Uterus (tissue), 4 donors: Measurements from ENCODE around the gene ALOXE3. TPM values are rescaled to one million over a fixed set of nuclear protein-coding genes. Genes with fewer than 3 reads are reported as not detected.

Experiments used
- DNase-seq, 2 donors: peaks; one replicate each; pipeline ENCODE4 v3.0.0-alpha.2; 2019 to 2020
- H3K27ac ChIP-seq, 2 donors: fragments of 200-600 bp; sonication (generic); 1 replicate in 1 of 2; 2 replicates in 1 of 2; pipeline ENCODE4 v1.5.1; 2016 to 2018
- H3K27me3 ChIP-seq, 2 donors: fragments of 200-600 bp; sonication (generic); one replicate each; pipeline ENCODE4 v1.5.1; 2018 to 2019; ENCODE audit warnings: control low read depth in 1 of 2
- H3K36me3 ChIP-seq, 2 donors: fragments of 200-600 bp; sonication (generic); one replicate each; pipeline ENCODE4 v1.5.1; 2019; ENCODE audit warnings: control low read depth in 1 of 2
- H3K4me1 ChIP-seq, 2 donors: fragments of 200-600 bp; sonication (generic); one replicate each; pipeline ENCODE4 v1.5.1; 2018 to 2019; ENCODE audit warnings: control low read depth in 1 of 2
- H3K4me3 ChIP-seq, 2 donors: fragments of 200-600 bp; sonication (generic); 1 replicate in 1 of 2; 2 replicates in 1 of 2; pipeline ENCODE4 v1.5.1; 2018 to 2019; ENCODE audit warnings: mild to moderate bottlenecking in 1 of 2
- H3K9me3 ChIP-seq, 2 donors: fragments of 200-600 bp; sonication (generic); one replicate each; pipeline ENCODE4 v1.5.1; 2019; ENCODE audit warnings: control low read depth in 1 of 2
- POLR2A ChIP-seq, 2 donors: fragments of 450-650 bp; IDR thresholded peaks; one replicate each; pipeline ENCODE4 v1.6.1; 2016; ENCODE audit warnings: antibody characterized with exemption in 2 of 2, mild to moderate bottlenecking in 1 of 2, moderate library complexity in 1 of 2
- intact Hi-C: fragments of 100-400 bp; cut with DNase I; formaldehyde crosslinking; loops from one replicate; pipeline ENCODE4 v1.15.1; 2023; ENCODE audit warnings: low total_unique reads
- total RNA-seq, 4 donors: library from RNA; depleted of rRNA in 3 of 4; stranded (reverse); fragments of >200 nt in 3 of 4; gene quantifications; one replicate each; pipeline versions ENCODE4 v1.1.0 to v1.2.4, GENCODE V29; 2014 to 2023
- TF ChIP-seq, protein P1 (sequence below), 4 experiments: fragments of 200-600 bp in 2 of 4; fragments of 450-650 bp in 2 of 4; sonication (generic) in 2 of 4; IDR thresholded peaks; one replicate each; pipeline ENCODE4 v1.5.1; 2016 to 2019; ENCODE audit warnings: antibody characterized with exemption in 4 of 4, mild to moderate bottlenecking in 2 of 4, moderate library complexity in 1 of 4
- donor health status: DM: yes; HTN: yes; CAD: no.

ALOXE3 gene
- total RNA-seq, 4 donors from 2014 or later, result 0.26 TPM; not detected in 3

DNA sequence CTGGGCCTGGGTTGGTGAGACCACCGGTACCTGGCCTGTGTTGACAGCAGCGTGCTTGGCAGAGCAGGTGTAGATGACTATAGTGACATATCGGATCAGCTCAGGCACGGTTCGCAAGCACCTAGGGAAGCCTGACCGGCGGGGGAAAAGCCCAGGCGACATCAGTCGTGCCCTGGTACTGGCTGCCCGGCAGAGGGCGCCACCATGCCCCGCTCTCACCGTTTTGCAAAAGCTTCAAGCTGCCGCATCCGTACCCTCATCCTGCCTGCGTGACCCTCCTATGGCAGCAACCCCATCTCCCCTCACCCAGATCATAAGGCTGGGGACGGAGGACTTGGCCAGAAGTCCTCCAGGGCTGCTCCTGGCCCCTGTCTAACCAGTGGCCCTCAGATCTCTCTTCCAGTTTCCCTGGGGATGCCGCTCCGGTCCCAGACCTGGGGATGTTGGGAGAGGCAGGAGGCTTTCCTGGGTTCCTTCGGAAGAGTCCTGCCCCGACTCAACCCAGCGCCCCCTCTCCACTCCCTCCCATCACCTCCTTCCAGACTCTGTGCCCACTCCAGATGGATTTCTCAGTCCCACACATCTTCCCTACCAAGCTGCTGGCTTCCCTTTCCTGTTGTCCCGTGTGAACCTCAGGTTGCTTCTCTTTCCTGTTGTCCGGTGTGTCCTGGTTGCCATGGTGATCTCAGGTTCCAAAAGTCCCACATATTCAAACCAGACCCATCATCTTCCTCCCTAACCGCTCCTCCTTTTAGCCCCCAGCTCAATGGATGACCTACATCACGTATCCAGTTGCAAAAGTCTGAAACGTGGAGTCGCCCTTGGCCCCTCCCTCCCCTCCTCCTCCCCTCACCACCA lies 44.5 kb downstream of the ALOXE3 start:
- H3K27me3 ChIP-seq, result peaks cover 19 to 36% of the 10 kb centered on the region in 2 donors
- no peaks in the 10 kb centered on the region for H3K36me3 ChIP-seq
- no peak overlapping the region for H3K4me3 ChIP-seq
- H3K27ac ChIP-seq, result no peak overlapping the region
- no peaks in the 10 kb centered on the region for H3K9me3 ChIP-seq
- TF ChIP-seq, protein P1, sequence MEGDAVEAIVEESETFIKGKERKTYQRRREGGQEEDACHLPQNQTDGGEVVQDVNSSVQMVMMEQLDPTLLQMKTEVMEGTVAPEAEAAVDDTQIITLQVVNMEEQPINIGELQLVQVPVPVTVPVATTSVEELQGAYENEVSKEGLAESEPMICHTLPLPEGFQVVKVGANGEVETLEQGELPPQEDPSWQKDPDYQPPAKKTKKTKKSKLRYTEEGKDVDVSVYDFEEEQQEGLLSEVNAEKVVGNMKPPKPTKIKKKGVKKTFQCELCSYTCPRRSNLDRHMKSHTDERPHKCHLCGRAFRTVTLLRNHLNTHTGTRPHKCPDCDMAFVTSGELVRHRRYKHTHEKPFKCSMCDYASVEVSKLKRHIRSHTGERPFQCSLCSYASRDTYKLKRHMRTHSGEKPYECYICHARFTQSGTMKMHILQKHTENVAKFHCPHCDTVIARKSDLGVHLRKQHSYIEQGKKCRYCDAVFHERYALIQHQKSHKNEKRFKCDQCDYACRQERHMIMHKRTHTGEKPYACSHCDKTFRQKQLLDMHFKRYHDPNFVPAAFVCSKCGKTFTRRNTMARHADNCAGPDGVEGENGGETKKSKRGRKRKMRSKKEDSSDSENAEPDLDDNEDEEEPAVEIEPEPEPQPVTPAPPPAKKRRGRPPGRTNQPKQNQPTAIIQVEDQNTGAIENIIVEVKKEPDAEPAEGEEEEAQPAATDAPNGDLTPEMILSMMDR (IDR thresholded peaks at IDR 0.05), result peak; percentile 42 to 73 (median 60)
- TF ChIP-seq POLR2A (IDR thresholded peaks at IDR 0.05), result no peak
- DNase-seq, result peak in 1 of 2 donors; percentile 52
- H3K4me1 ChIP-seq, result no peaks in the 10 kb centered on the region
- intact Hi-C loops, result loop anchor here (10.0 kb wide), 1 partner anchor 231 kb away; no protein-coding TSS in a partner anchor

DNA sequence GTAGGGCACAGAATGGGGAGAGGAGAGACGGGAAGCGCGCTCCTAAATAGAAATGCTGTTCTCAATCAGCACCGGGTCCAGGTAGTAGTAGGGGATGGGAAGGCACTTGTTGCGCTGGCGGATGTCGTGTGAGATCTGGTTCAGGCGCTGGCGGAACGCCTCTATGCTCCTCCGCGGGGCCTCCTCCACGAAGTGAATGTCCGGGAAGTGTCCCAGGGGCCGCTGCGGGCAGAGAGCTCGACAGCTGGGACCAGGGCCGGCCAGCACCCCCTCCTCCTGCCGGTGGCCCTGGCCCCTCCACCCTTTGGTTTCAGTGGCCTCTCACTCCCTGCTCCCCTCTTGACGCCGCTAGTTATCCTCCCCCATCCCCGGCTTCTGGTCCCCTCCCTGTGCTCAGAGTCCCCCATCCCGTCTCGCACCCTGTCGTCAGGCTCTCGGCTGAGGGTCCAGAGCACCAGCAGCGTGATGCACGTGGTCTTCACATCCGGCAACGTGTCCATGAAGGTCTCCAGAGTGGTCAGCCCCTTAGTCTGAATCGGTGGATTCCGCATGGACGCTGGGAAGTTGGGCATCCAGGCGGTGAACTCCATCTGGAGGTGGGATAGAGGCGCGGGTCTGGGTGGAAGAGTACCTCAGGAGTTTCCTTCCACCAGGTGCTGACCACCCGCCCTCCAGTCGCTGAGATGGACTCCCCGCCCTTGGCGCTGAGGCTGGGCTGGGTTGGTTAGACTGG lies 45.4 kb downstream of the ALOXE3 start:
- Histone ChIP-seq H3K4me3 (no peak overlapping the region), H3K9me3 (no peaks in the 10 kb centered on the region), H3K27ac (no peak overlapping the region), H3K36me3 (no peaks in the 10 kb centered on the region), H3K27me3 (peaks cover 19 to 32% of the 10 kb centered on the region in 2 donors), H3K4me1 (no peaks in the 10 kb centered on the region)
- DNase-seq, result no peak
- TF ChIP-seq, protein P1 (IDR thresholded peaks at IDR 0.05), result no peak
- TF ChIP-seq POLR2A (IDR thresholded peaks at IDR 0.05), result no peak
- intact Hi-C loops, result loop anchor here (10.0 kb wide), 1 partner anchor 232 kb away; no protein-coding TSS in a partner anchor

DNA sequence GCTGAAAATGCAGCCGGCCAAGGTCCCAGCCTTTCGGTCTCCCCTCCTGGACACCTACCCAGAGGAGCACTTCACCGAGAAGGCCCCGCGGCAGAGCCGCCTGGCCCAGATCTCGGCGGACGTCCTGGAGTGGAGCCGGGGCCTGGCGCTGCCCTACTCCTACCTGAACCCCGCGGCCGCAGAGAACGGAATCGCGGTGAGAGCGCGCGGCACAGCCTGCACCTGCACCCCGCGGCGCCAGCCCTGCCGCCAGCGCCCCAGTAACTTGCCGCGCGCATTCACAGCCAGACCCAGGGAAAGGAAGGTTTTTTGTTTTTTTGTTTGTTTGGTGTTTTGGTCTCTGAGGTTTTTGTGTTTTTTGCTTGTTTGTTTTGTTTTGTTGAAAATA lies 46.0 kb downstream of the ALOXE3 start:
- Histone ChIP-seq H3K4me1 (no peaks in the 10 kb centered on the region), H3K27ac (no peak overlapping the region), H3K27me3 (peaks cover 19 to 32% of the 10 kb centered on the region in 2 donors), H3K36me3 (no peaks in the 10 kb centered on the region), H3K9me3 (no peaks in the 10 kb centered on the region), H3K4me3 (no peak overlapping the region)
- no peak for TF ChIP-seq POLR2A (IDR thresholded peaks at IDR 0.05)
- TF ChIP-seq, protein P1 (IDR thresholded peaks at IDR 0.05), result no peak
- intact Hi-C loops, result loop anchor here (10.0 kb wide), 1 partner anchor 232 kb away; no protein-coding TSS in a partner anchor
- no peak for DNase-seq

DNA sequence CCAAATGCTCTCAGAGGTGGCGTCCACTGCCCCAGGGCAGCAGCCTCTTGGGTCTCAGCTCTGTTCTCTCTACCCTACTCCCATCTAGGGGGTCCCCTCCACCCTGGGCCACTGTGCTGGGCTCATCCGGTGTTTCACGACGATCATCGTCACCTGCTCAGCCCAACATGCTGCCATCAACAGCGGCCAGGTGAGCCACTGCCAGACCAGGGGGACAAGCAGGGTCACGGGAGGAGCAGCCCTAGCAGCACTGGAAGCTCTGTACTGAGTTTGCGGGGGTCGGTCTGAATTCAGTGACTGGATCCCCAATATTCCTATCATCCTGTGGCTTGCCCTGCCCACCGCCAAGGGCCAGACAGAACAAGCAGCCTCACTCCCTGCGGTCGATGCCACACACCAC lies 46.8 kb downstream of the ALOXE3 start:
- Histone ChIP-seq H3K36me3 (no peaks in the 10 kb centered on the region), H3K9me3 (no peaks in the 10 kb centered on the region), H3K4me1 (no peaks in the 10 kb centered on the region), H3K27me3 (peaks cover 19 to 32% of the 10 kb centered on the region in 2 donors), H3K4me3 (no peak overlapping the region), H3K27ac (no peak overlapping the region)
- TF ChIP-seq, protein P1 (IDR thresholded peaks at IDR 0.05), result no peak
- no peak for TF ChIP-seq POLR2A (IDR thresholded peaks at IDR 0.05)
- no peak for DNase-seq
- intact Hi-C loops, result loop anchor here (10.0 kb wide), 1 partner anchor 233 kb away; no protein-coding TSS in a partner anchor

GRCh38 chr17:8069587-8069860 lies 48.8 kb downstream of the ALOXE3 start:
- DNase-seq, result no peak
- Histone ChIP-seq H3K9me3 (no peaks in the 10 kb centered on the region), H3K27me3 (peaks cover 19 to 21% of the 10 kb centered on the region in 2 donors), H3K4me3 (no peak overlapping the region), H3K4me1 (no peaks in the 10 kb centered on the region), H3K27ac (no peak overlapping the region), H3K36me3 (no peaks in the 10 kb centered on the region)
- TF ChIP-seq POLR2A (IDR thresholded peaks at IDR 0.05), result no peak
- TF ChIP-seq, protein P1 (IDR thresholded peaks at IDR 0.05), result no peak
- intact Hi-C loops, result no loop called here
